Measurements from ENCODE around the gene ADCY9.
A peak's percentile ranks its signal among the peaks of the same experiment; 100 is the strongest.

Gene ADCY9

DNA sequence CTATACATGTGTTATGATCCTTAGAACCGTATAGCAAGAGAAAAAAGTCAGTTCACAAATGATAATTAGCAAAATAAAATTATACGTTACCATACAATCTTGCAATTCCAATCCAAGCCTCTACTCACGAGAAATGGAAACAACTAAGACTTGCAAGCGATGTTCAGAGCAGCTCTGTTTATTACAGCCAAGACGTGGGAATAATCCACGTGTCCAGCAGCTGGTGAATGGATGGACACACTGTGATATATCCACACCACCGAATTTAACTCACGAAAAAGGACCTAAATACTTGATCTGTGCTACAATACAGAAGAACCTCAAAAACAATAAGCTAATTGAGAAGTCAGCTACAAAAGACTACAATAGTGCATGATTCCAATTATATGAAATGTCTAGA lies 88.1 kb downstream of the ADCY9 start:
- no peak for DNase-seq (ENCODE audit: low read depth)

DNA sequence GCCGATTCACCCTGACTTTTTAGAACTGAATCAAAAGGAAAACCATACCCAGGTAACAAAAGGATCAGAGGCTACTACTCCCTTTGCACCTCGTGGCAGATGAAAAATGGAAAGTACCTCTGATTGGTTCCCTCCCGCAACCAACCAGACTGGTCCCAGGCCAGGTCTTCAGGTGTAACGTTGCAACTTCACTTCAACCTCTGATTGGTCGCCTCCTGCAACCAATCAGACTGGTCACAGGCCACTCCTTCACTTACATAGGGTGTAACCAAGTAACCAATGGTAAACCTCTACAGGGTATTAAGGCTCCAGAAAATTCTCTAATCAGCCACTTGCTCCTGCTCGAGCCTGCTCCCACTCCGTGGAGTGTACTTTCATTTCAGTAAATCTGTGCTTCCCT lies 89.4 kb downstream of the ADCY9 start:
- DNase-seq (ENCODE audit: low read depth): no peak

DNA sequence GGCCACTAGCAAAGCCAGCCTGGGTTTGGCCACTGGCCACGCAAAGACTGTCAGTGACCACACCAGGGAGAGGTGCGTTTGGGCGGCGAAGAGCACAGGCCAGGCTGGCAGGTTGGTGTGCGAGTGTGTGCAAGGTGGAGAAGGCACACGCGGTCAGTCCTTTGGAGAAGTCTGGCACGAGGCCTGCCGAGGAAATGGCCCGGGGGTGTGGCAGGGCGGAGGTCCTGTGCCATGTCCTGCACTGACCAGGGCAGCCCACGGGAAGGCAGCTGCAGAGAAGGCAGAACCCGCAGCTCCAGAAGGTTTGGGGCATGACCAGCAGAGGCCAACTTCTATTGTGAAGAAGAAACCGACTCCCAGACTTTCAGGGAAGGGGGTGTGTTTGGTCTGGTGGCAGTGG lies 90.8 kb downstream of the ADCY9 start:
- no peak for DNase-seq (ENCODE audit: low read depth)

DNA sequence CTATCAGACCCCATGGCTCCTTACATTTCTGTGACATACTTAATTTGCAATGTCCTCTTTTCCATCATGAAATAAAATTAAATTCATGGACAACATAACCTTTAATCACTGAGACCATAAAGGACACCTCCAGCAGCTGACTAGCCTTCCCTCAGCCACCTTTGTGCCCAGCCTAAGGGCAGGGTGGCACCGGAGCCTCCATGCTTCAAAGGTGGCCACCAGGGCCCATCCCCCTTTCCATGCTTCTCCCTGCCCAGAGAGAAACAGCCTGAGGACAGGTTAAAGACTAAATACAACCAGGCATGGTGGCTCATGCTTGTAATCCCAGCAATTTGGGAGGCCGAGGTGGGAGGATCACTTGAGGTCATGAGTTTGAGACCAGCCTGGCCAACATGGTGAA lies 94.3 kb downstream of the ADCY9 start:
- no peak for DNase-seq (ENCODE audit: low read depth)

DNA sequence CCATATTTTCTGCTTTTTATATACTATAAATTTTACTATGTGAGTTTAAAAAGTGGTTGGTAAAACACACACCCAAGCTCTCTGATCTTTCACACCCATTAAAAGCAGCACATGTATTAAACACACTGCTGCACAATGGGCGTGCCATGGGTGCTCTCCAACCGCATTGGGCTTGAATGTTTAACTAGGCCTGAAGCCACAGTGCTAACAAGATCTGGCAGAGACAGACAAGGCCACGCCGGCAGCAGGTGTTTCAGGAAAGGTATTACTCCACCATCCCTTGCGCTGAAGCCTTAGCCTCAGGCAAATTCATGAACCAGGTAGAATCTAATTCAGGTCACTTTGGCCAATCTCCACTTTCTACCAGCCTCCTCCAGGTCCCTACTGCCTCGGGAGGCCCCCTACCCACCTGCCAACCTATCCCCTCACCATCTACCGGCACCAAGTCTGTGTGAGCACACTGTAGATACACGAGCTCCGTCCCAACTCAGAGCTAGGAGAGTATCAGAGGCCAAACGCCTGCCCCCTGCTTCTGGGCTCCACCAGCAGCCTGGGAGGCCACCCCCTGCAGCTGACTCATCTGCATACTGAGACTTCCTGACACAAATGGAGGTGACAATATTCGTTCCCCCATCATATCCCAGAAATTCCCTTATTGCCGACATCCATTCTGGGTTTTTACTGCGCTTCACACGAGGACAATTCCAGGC lies 95.0 kb downstream of the ADCY9 start:
- no peak for DNase-seq (ENCODE audit: low read depth)

DNA sequence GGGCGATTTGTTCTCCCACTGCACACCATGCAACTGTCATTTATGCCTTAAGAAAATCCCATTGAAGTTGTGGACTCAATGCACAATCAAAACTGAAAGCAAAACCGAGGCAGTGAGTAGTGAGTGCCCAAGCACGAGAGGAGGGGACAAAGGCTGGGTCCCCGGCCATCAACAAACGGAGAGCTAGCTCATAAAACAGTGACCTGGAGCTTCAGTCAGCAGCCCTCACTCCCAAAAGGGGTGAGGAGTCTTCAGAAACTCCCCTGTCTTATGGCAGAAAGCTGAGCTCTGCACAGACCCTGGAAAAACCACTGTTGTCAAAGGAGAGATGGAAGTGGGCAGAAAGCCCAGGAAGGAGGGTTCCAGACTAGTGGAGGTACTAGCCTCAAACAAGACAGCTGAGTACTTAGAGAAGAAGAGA lies 96.9 kb downstream of the ADCY9 start:
- DNase-seq (ENCODE audit: low read depth): peak; percentile 51

DNA sequence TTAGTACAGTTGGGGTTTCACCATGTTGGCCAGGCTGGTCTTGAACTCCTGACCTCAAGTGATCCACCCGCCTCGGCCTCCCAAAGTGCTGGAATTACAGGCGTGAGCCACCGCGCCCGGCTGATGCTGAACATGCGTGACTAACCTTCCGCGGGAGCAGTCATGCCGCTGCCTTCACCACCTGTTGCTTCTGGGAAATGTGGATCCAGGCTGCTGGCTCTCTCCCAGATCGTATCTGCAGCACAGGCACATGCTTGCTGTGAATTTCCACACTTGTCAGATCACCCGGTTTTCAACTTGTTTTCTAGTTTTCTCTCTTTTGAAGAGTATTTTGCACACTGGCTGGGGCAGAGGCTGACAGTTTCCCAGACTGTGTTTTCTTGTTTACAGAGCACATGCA lies 97.9 kb downstream of the ADCY9 start:
- DNase-seq (ENCODE audit: low read depth): peak; percentile 75

DNA sequence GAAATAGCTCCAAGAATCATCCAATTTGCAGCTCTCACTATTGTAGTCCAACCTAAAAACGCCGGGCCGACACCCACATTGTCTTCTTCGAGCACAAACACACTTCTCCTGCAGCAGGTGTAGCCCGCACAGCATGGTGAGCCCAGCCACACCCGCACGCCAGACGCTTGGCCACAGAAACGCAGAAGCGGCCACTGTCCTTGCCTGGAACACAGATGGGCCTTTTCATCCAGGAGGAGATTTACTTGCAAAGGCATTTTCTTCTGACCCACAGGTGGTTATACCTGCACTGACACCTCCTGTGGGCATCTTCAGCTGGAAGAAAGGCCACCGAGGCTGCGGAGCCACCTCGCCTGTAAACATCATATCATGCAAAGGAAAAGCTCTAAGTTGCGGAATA lies 98.4 kb downstream of the ADCY9 start:
- DNase-seq (ENCODE audit: low read depth): no peak

DNA sequence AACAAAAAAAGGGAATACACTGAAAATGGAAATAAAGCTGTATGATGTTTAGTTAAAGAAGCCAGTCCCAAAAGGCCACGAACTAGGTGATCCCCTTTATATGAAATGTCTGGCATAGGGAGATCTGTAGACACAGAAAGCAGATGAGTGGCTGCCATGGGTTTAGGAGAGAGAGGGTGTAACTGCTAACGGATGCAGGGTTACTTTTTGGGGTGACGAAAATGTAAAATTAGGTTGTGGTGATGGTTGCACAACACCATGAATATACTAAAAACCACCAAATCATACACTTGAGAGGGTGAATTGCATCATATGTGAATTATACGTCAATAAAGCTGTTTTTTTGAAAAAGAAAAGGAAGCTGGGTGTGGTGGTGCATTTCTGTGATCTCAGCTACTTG lies 99.6 kb downstream of the ADCY9 start:
- peak; percentile 64 for DNase-seq (ENCODE audit: low read depth)

DNA sequence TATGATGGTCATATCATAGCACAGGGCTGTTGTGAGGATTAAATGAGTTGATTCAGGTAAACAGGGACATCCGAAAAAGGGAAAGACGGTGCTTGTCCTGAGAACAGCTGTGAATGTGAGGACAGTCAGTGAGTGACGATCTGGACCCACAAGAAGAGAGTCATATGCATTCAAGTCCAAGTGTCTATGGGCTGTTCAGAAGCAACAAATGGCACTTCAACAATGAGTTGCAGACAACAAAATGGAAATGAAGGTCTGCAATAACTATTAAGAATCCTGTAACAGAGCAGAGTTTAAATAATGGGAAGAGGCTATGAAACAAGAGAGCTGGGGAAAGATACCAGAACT lies 100.3 kb downstream of the ADCY9 start:
- no peak for DNase-seq (ENCODE audit: low read depth)

DNA sequence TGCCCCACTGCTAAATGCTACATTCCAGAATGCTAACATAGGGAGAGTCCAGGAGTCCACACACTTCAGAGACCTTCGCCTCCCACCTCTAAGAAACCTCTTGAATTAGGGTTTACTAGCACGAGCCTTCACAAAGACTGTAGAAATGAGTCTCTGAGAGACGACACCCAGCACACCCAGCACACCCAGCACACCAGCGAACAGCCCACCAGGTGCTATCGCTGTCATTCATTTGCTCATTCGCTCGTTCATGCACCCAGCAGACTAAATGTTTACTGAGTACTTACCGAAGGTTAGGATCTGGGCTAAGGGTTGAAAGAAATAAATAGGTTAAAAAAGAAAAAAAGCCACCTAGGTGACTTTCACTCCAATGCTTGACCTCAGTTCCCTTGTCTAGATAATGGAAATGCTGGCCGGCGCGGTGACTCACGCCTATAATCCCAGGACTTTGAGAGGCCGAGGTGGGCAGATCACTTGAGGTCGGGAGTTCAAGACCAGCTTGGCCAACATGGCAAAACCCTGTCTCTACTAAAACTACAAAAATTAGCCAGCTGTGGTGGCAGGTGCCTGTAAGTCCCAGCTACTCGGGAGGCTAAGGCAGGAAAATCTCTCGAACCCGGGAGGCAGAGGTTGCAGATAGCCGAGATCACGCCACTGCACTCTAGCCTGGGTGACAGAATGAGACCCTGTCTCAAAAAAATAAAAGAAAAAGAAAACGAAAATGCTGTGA lies 100.8 kb downstream of the ADCY9 start:
- peak; percentile 76 for DNase-seq (ENCODE audit: low read depth)

DNA sequence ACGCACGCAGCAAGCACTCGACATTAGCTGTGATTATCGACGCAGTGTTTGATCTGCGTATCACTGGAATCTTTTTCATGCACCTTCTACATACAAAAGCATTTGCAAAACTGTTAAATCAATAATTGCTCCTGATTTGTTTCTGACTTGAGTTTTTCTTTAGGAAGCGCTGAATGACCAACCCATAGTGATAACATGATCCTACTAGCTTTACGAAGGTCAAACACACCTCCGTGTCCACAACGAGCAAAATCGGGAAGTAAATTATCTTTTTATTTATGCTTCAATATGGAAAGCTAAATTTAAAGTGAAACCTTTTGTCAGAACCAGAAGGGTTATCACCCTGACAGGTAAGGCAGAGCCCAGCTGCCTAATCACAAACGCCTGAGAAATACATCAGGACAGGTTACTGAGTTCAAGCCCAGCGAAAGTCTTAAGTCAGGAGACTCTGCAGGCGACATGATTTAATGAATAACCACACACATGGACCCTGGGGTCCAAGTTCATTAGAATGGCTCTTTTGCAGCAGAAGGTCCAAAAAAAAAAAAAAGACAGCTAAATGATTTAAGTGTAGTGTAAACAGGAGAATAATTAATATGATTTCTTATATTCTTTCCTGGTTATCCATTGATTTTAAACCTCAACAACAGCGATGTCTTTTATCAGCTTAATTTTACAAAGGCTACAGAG lies 104.2 kb downstream of the ADCY9 start:
- DNase-seq (ENCODE audit: low read depth): no peak

DNA sequence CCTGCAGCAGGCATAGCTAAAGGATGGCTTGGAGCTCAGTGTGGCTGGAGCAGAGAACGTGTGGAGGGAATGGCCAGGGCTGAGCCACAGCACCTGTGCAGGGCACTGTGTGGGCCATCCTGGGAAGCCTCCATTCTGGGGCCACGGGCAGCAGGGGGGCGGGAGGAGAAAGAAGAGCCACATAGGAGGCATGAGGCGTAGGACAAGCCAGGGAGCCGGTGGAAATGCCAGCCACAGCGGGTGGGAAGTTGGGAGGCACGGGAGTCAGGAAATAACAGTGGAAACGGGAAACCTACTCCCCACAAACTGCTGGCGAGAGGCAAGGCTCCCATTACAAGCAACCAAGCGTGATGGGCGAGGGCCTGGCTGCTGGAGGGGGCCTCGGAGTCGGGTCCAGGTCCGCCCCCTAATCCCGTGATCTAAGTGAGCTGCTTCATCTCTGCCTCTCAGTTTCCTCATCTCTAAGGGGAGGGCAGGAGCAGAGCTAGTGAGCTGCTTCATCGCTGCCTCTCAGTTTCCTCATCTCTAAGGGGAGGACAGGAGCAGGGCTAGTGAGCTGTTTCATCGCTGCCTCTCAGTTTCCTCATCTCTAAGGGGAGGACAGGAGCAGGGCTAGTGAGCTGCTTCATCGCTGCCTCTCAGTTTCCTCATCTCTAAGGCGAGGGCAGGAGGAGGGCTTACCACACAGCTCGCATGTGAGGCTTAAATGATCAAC lies 104.9 kb downstream of the ADCY9 start:
- no peak for DNase-seq (ENCODE audit: low read depth)

DNA sequence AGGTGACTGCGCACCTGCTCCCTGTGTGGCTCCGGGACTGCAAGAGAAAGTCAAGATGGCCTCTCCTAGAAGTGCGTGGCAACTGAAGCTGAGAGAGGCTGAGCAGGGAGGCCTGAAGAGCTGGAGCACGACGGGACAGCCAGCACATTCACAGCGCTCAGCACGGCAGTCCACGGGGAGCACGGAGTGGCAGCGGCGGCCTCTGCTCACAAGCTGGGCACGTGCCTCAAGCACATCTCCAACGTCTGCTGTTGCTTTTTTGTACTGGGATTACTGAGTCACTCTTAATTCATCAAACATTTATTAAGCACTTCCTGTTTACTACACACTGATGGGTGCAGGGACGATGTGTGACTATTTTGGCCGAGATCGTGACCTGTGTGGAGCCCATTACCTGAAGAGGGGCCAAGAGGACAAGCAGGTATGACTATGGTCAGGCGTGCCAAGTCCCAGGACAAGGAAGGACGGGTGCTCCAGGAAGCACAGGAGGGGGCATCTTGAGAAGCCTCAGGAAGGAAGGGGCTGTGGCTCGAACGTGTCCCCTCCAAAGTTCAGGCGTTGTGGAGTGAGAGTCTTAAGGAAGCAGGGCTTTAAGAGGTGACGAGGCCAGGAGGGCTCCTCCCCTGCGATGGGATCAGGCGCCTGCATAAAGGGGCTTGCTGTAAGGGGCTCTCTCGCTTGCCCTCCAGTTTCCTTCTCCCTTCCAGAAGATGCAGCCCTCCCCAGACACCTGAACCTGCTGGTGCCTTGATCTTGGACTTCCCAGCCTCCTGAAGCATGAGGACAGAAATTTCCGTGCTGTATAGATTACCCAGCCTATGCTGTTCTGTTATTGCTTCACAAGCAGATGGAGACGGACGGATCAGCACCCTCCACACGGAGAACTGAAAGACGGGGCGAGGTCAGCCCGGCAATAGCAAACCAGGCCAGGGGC lies 105.8 kb downstream of the ADCY9 start:
- DNase-seq (ENCODE audit: low read depth): no peak

DNA sequence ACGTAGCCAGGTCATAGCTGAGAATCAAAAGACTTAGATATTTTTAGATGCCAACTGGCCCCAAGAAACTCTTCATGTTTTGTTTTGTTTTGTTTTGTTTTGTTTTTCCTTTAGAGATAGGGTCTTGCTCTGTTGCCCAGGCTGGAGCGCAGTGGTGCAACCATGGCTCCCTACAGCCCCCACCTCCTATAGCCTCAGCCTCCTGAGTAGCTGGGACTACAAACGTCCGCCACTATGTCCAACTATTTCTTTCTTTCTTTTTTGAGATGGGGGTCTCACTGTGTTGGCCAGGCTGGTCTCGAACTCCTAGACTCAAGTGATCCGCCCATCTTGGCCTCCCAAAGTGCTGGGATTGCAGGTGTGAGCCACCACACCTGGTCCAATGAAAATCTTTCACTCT lies 107.1 kb downstream of the ADCY9 start:
- DNase-seq (ENCODE audit: low read depth): no peak

DNA sequence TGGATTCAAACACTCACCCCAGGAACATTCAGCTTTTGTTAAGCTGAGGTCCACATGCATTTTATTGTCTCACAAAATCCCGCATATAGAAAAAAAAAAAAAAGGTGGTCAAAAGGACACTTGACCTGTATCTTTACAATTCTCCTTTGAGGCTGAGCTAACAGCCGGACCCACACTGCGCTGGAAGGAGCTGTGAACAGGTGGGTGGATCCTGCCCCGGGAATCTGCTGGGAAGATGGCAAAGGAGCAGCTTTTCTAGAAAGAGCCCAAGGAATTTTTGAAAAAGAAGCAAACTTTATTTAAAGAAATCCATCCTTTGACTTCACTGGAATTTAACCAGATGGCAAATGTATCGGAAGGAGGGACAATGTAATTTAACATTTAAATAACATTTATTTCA lies 108.1 kb downstream of the ADCY9 start:
- no peak for DNase-seq (ENCODE audit: low read depth)

DNA sequence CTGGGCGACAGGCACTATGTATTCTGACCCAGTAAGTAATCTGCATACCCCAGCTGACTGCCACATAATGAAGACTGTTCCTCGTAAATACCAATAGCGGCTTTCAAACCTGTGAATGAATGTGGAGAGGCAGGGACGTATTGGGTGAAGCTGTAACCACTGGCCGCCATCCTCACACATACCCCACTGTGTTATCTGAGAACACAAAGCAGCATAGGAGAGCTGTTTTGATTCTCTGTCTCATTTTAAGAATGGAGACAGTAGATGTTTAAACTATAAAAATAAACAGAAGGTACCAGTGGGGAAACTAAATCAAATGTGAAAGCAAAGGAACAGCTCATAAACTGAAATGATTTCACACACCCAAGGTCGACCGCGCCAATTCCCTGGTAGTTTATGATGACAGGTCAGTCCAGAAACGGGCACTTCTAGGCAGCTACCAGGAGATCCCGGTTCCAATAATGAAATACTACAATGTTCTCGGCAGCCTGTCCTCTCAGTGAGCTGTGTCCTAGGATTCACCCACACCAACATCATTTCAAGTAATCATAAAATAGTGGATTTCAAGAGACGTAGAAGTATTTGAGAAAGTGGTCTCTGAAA lies 109.7 kb downstream of the ADCY9 start:
- no peak for DNase-seq (ENCODE audit: low read depth)

DNA sequence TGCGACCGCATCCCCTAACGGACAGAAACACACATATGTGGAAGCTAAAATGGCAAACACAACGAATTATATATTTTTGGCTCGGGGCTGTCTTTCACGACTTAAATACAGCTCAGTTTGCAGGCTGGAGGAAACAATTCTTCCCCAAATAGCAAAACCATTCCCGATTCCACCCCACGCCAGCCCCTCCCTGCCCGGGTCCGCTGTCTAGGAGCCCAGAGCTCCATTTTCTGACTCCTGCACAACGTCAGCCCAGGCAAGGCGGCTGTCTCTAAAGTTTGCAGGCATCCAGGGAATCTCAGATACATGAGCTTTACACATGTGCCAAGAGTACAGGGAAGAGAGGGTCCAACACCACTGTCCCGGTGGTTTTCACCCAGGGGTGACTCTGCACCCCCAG lies 110.5 kb downstream of the ADCY9 start:
- DNase-seq (ENCODE audit: low read depth): no peak

DNA sequence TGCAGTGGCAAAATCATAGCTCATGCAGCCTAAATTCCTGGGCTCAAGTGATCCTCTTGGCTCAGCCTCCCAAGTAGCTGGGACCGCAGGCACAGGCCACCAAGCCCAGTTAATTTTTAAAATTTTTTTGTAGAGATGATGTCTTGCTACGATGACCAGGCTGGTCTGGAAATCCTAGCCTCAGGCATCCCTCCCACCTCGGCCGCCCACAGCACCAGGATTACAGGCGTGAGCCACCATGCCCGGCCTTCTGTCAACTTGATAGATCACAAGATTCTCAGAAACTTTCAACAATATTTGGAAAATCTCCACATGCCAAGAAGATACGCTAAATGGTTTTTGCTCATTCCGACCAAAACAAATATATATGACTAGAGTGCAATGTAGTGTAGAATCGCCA lies 111.0 kb downstream of the ADCY9 start:
- DNase-seq (ENCODE audit: low read depth): no peak

DNA sequence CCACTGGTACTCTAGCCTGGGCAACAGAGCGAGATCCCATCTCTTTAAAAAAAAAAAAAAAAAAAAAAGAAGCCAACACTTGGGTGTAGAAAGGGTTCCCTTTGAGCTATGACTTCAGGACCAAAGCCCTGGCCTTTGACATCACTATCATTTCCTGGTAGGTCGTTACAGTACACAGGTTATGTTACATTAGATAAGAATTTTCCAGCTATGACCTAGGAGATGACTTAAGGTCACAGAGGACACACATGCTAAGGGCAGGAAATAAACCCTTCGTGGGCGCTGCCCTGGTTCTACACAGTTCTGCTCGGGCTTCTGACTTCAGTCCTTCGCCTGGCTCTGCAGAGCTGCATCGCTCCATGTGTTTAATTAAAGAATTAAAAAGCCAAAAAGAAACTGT lies 112.0 kb downstream of the ADCY9 start:
- DNase-seq (ENCODE audit: low read depth): no peak

DNA sequence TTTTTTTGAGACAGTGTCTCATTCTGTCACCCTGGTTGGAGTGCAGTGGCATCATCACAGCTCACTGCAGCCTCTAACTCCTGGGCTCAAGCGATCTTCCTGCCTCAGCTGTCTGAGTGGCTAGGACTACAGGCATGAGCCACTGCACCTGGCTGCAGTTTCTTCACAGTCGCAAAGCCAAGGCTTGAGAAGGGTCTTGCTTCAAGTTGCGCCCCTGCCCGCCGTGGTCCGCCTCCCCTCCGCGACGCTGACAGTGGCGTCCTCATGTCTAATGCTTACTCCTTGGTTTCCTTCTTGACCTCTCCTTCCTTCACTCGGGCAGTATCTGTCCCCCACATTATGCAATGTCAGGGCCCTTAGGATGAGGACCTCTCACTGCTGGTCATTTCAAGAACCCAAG lies 112.7 kb downstream of the ADCY9 start:
- no peak for DNase-seq (ENCODE audit: low read depth)
